Neural progenitor cell (in vitro differentiated cells): ENCODE measurements around the gene PPP1R13L. TPM values are rescaled to one million over a fixed set of nuclear protein-coding genes. Genes with fewer than 3 reads are reported as not detected.

ENCODE experiments used
- DNase-seq: peaks from one replicate; pipeline ENCODE4 v3.0.0-alpha.2; 2016; ENCODE audit warnings: low spot score
- H2AFZ ChIP-seq: fragments of 200-600 bp; sonication (generic); replicated peaks from 2 replicates; pipeline ENCODE4 v1.6.1; 2016; ENCODE audit warnings: antibody characterized with exemption
- H3F3A ChIP-seq: fragments of 200-600 bp; sonication (generic); 2 replicates; pipeline ENCODE4 v1.6.1; 2016; ENCODE audit warnings: antibody characterized with exemption, low read depth
- H3K27ac ChIP-seq: fragments of 200-600 bp; sonication (generic); 2 replicates; pipeline ENCODE4 v1.5.1; 2016; ENCODE audit warnings: mild to moderate bottlenecking
- H3K27me3 ChIP-seq: fragments of 200-600 bp; sonication (generic); 2 replicates; pipeline ENCODE4 v1.6.1; 2016; ENCODE audit warnings: mild to moderate bottlenecking, moderate library complexity
- H3K36me3 ChIP-seq: fragments of 200-600 bp; sonication (generic); 2 replicates; pipeline ENCODE4 v1.5.1; 2016
- H3K4me1 ChIP-seq: fragments of 200-600 bp; sonication (generic); 2 replicates; pipeline ENCODE4 v1.6.1; 2016; ENCODE audit warnings: mixed run types
- H3K4me2 ChIP-seq: fragments of 200-600 bp; sonication (generic); 2 replicates; pipeline ENCODE4 v1.6.1; 2016
- H3K4me3 ChIP-seq: fragments of 200-600 bp; sonication (generic); 2 replicates; pipeline ENCODE4 v1.5.1; 2016
- H3K79me2 ChIP-seq: fragments of 200-600 bp; sonication (generic); 2 replicates; pipeline ENCODE4 v1.6.1; 2016; ENCODE audit warnings: low read depth
- H3K9ac ChIP-seq: fragments of 200-600 bp; sonication (generic); 2 replicates; pipeline ENCODE4 v1.6.1; 2016
- H3K9me3 ChIP-seq: fragments of 200-600 bp; sonication (generic); 2 replicates; pipeline ENCODE4 v1.5.1; 2016; ENCODE audit warnings: low read depth
- H4K20me1 ChIP-seq: fragments of 200-600 bp; sonication (generic); 2 replicates; pipeline ENCODE4 v1.6.1; 2016; ENCODE audit warnings: low read depth
- H3K27ac Mint-ChIP-seq: 3 replicates; pipeline ENCODE4 v1.8.0; 2021; ENCODE audit warnings: mixed read lengths
- H3K27me3 Mint-ChIP-seq: 2 replicates; pipeline ENCODE4 v1.8.0; 2022; ENCODE audit warnings: low read depth, mild to moderate bottlenecking, inconsistent platforms, moderate library complexity, mixed read lengths; ENCODE audit not compliant: insufficient read depth
- H3K36me3 Mint-ChIP-seq: 3 replicates; pipeline ENCODE4 v1.8.0; 2021; ENCODE audit warnings: mixed read lengths
- H3K4me1 Mint-ChIP-seq: 3 replicates; pipeline ENCODE4 v1.8.0; 2021; ENCODE audit warnings: mixed read lengths
- H3K4me3 Mint-ChIP-seq: 3 replicates; pipeline ENCODE4 v1.8.0; 2021; ENCODE audit warnings: mild to moderate bottlenecking, moderate library complexity, mixed read lengths
- H3K9me3 Mint-ChIP-seq: 3 replicates; pipeline ENCODE4 v1.8.0; 2020; ENCODE audit warnings: mixed read lengths
- EZH2 ChIP-seq: fragments of 200-600 bp; sonication (generic); IDR thresholded peaks from 2 replicates; pipeline ENCODE4 v1.6.1; 2017; ENCODE audit warnings: antibody characterized with exemption, mild to moderate bottlenecking, moderate library complexity
- EZH2phosphoT487 ChIP-seq: fragments of 200-600 bp; sonication (generic); IDR thresholded peaks from 2 replicates; pipeline ENCODE4 v1.6.1; 2017; ENCODE audit warnings: antibody characterized with exemption
- total RNA-seq: library from RNA; depleted of rRNA; stranded (reverse); fragments of >200 nt; gene quantifications from 2 replicates; pipeline ENCODE4 v1.2.3, GENCODE V29; 2015; ENCODE audit warnings: low replicate concordance
- TF ChIP-seq, protein P1 (sequence below): fragments of 200-600 bp; sonication (generic); IDR thresholded peaks from 2 replicates; pipeline ENCODE4 v1.5.1; 2017; ENCODE audit warnings: antibody characterized with exemption, mild to moderate bottlenecking

PPP1R13L gene
- total RNA-seq, 1 donor from 2014 or later = 2.9 TPM

- H3K27me3 ChIP-seq = no peaks in the 10 kb centered on the region
- Mint-ChIP-seq H3K4me1 (peaks cover 15% of the 10 kb centered on the region), H3K27me3 (peaks cover 8% of the 10 kb centered on the region), H3K27ac (no peak overlapping the region), H3K4me3 (no peak overlapping the region), H3K36me3 (peaks cover 23% of the 10 kb centered on the region), H3K9me3 (no peaks in the 10 kb centered on the region)
- no peak overlapping the region for H3K4me2 ChIP-seq
- peaks cover 13% of the 10 kb centered on the region for H4K20me1 ChIP-seq
- peaks cover 7% of the 10 kb centered on the region for H3F3A ChIP-seq
- no peaks in the 10 kb centered on the region for H3K9me3 ChIP-seq
- TF ChIP-seq, protein P1, sequence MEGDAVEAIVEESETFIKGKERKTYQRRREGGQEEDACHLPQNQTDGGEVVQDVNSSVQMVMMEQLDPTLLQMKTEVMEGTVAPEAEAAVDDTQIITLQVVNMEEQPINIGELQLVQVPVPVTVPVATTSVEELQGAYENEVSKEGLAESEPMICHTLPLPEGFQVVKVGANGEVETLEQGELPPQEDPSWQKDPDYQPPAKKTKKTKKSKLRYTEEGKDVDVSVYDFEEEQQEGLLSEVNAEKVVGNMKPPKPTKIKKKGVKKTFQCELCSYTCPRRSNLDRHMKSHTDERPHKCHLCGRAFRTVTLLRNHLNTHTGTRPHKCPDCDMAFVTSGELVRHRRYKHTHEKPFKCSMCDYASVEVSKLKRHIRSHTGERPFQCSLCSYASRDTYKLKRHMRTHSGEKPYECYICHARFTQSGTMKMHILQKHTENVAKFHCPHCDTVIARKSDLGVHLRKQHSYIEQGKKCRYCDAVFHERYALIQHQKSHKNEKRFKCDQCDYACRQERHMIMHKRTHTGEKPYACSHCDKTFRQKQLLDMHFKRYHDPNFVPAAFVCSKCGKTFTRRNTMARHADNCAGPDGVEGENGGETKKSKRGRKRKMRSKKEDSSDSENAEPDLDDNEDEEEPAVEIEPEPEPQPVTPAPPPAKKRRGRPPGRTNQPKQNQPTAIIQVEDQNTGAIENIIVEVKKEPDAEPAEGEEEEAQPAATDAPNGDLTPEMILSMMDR = no peak
- no peak for TF ChIP-seq EZH2
- no peak for TF ChIP-seq EZH2phosphoT487
- no peak for DNase-seq
- H3K36me3 ChIP-seq = no peaks in the 10 kb centered on the region
- H3K9ac ChIP-seq = no peak overlapping the region
- no peak overlapping the region for H2AFZ ChIP-seq
- peaks cover 15% of the 10 kb centered on the region for H3K79me2 ChIP-seq
- H3K4me3 ChIP-seq = no peak overlapping the region
- H3K4me1 ChIP-seq = no peaks in the 10 kb centered on the region
- H3K27ac ChIP-seq = no peak overlapping the region
Observed at GRCh38 chr19:45418802-45419201, 13.9 kb upstream of the PPP1R13L start.

GRCh38 chr19:45417151-45417550 lies 12.3 kb upstream of the PPP1R13L start:
- H3K4me2 ChIP-seq = no peak overlapping the region
- no peak overlapping the region for H2AFZ ChIP-seq
- peaks cover 7% of the 10 kb centered on the region for H4K20me1 ChIP-seq
- no peak overlapping the region for H3K27ac ChIP-seq
- peaks cover 4% of the 10 kb centered on the region for H3K4me1 Mint-ChIP-seq
- no peaks in the 10 kb centered on the region for H3K27me3 ChIP-seq
- no peaks in the 10 kb centered on the region for H3K36me3 ChIP-seq
- H3F3A ChIP-seq = no peaks in the 10 kb centered on the region
- H3K4me1 ChIP-seq = no peaks in the 10 kb centered on the region
- H3K9me3 Mint-ChIP-seq = no peaks in the 10 kb centered on the region
- H3K27me3 Mint-ChIP-seq = peaks cover 8% of the 10 kb centered on the region
- H3K9ac ChIP-seq = no peak overlapping the region
- H3K4me3 ChIP-seq = no peak overlapping the region
- no peak overlapping the region for H3K27ac Mint-ChIP-seq
- no peak for TF ChIP-seq EZH2phosphoT487
- TF ChIP-seq, protein P1 = no peak
- no peak for TF ChIP-seq EZH2
- no peak for DNase-seq
- peaks cover 4% of the 10 kb centered on the region for H3K79me2 ChIP-seq
- no peak overlapping the region for H3K4me3 Mint-ChIP-seq
- H3K36me3 Mint-ChIP-seq = peaks cover 29% of the 10 kb centered on the region
- H3K9me3 ChIP-seq = no peaks in the 10 kb centered on the region

- no peak overlapping the region for H3K27ac ChIP-seq
- H3K27me3 ChIP-seq = no peaks in the 10 kb centered on the region
- no peaks in the 10 kb centered on the region for H3K4me1 ChIP-seq
- Mint-ChIP-seq H3K27ac (no peak overlapping the region), H3K36me3 (peaks cover 21% of the 10 kb centered on the region), H3K9me3 (no peaks in the 10 kb centered on the region), H3K4me3 (no peak overlapping the region), H3K27me3 (peaks cover 6% of the 10 kb centered on the region), H3K4me1 (no peaks in the 10 kb centered on the region)
- H3K4me3 ChIP-seq = no peak overlapping the region
- no peak overlapping the region for H3K4me2 ChIP-seq
- H2AFZ ChIP-seq = no peak overlapping the region
- no peaks in the 10 kb centered on the region for H3F3A ChIP-seq
- H3K9ac ChIP-seq = no peak overlapping the region
- no peak for DNase-seq
- TF ChIP-seq EZH2 (no peak), EZH2phosphoT487 (no peak)
- TF ChIP-seq, protein P1 = no peak
- H3K79me2 ChIP-seq = no peaks in the 10 kb centered on the region
- no peaks in the 10 kb centered on the region for H3K36me3 ChIP-seq
- H4K20me1 ChIP-seq = no peaks in the 10 kb centered on the region
- no peaks in the 10 kb centered on the region for H3K9me3 ChIP-seq
Observed at GRCh38 chr19:45414468-45414867, 9.6 kb upstream of the PPP1R13L start.
